K562 (cell line): ENCODE data around the gene ACTN2. TPM values are rescaled to one million over a fixed set of nuclear protein-coding genes. Genes with fewer than 3 reads are reported as not detected.

Experiments used
- ATAC-seq: fragments of 200-7000 bp; cut with Tn5 transposase; 3 replicates; pipeline ENCODE4 v1.9.1; 2020; ENCODE audit warnings: moderate library complexity
- BruUV-seq: library from RNA; stranded (reverse); fragments of 400-500 nt; replicated peaks from 2 replicates; lab custom pipeline; 2021; lab: Mats Ljungman, UMichigan
- CTCF ChIA-PET: fragments of 300-600 bp; formaldehyde crosslinking; extraction: SDS; loops from one replicate; lab custom pipeline; 2021; ENCODE audit warnings: low intra/inter-chr PET ratio; lab: Yijun Ruan, JAX
- POLR2A ChIA-PET: fragments of 300-600, 350-650 bp; sonication (Branson Sonifier 250); formaldehyde crosslinking; extraction: SDS; loops from one replicate; lab custom pipeline; 2021; ENCODE audit warnings: antibody characterized with exemption, inconsistent platforms; lab: Yijun Ruan, JAX
- DNase-seq, 4 experiments: peaks; one replicate each; pipeline versions ENCODE4 v3.0.0 to v3.0.0-alpha.2; 2011 to 2018; ENCODE audit warnings: low spot score in 3 of 4, mixed read lengths in 3 of 4; ENCODE audit errors: extremely low read depth in 1 of 4
- FAIRE-seq: peaks from 2 replicates; lab custom pipeline; 2011; peaks lifted over from hg19 to GRCh38; lab: Jason Lieb, UNC
- H2AFZ ChIP-seq: 2 replicates; pipeline ENCODE4 v1.6.0; 2011; ENCODE audit warnings: low read depth, low read length, control low read depth, inconsistent platforms
- H3K27ac ChIP-seq: fragments of 200-600 bp; 3 replicates; pipeline ENCODE4 v1.8.0; 2011; ENCODE audit warnings: low read depth, mild to moderate bottlenecking, control low read depth, inconsistent platforms, low read length, moderate library complexity, mixed read lengths; ENCODE audit errors: extremely low read depth
- H3K27me3 ChIP-seq, 2 experiments: fragments of 300-600 bp in 1 of 2; 2 replicates in 1 of 2; 3 replicates in 1 of 2; pipeline versions ENCODE4 v1.6.0 to v1.8.0; 2011; ENCODE audit warnings: inconsistent platforms in 2 of 2, low read length in 2 of 2, mild to moderate bottlenecking in 1 of 2, mixed read lengths in 1 of 2, moderate library complexity in 1 of 2; ENCODE audit not compliant: control insufficient read depth in 2 of 2, insufficient read depth in 2 of 2
- H3K36me3 ChIP-seq: fragments of 300-600 bp; 3 replicates; pipeline ENCODE4 v1.8.0; 2011; ENCODE audit warnings: mild to moderate bottlenecking, low read length, inconsistent platforms; ENCODE audit not compliant: control insufficient read depth, insufficient read depth
- H3K4me1 ChIP-seq, 2 experiments: fragments of 200-600 bp in 1 of 2; replicated peaks in 1 of 2; 2 replicates in 1 of 2; 3 replicates in 1 of 2; pipeline versions ENCODE4 v1.5.1 to v1.8.0; 2011; ENCODE audit warnings: inconsistent platforms in 2 of 2, low read length in 2 of 2, mild to moderate bottlenecking in 1 of 2, mixed read lengths in 1 of 2, moderate library complexity in 1 of 2; ENCODE audit not compliant: control insufficient read depth in 2 of 2, insufficient read depth in 2 of 2
- H3K4me2 ChIP-seq: 2 replicates; pipeline ENCODE4 v1.6.1; 2011; ENCODE audit warnings: low read length, control low read depth, inconsistent platforms, mixed read lengths; ENCODE audit not compliant: insufficient read depth
- H3K4me3 ChIP-seq: fragments of 200-600 bp; sonication (generic), shearing (Covaris generic); 2 replicates; pipeline ENCODE4 v1.5.1; 2016; ENCODE audit warnings: control low read depth, inconsistent platforms
- H3K79me2 ChIP-seq: fragments of 200-600 bp; 3 replicates; pipeline ENCODE4 v1.8.0; 2011; ENCODE audit warnings: low read length, inconsistent platforms; ENCODE audit not compliant: control insufficient read depth, insufficient read depth
- H3K9ac ChIP-seq, 2 experiments: 2 replicates each; pipeline versions ENCODE4 v1.6.0 to v1.6.1; 2011; ENCODE audit warnings: low read depth in 2 of 2, low read length in 2 of 2, control low read depth in 1 of 2, inconsistent platforms in 1 of 2, mild to moderate bottlenecking in 1 of 2, mixed read lengths in 1 of 2; ENCODE audit not compliant: insufficient read depth in 1 of 2
- H3K9me1 ChIP-seq: one replicate; pipeline ENCODE4 v1.6.0; 2011; ENCODE audit warnings: inconsistent platforms, mild to moderate bottlenecking, low read length, moderate library complexity; ENCODE audit not compliant: control insufficient read depth, insufficient read depth
- H3K9me3 ChIP-seq: replicated peaks from 2 replicates; pipeline ENCODE4 v1.5.1; 2011; ENCODE audit warnings: low read depth, low read length, inconsistent platforms; ENCODE audit not compliant: control insufficient read depth, insufficient read depth
- H4K20me1 ChIP-seq: replicated peaks from 2 replicates; pipeline ENCODE4 v1.6.1; 2011; ENCODE audit warnings: low read length, inconsistent platforms, mixed read lengths; ENCODE audit not compliant: control insufficient read depth, insufficient read depth
- NBN ChIP-seq: fragments of 450-650 bp; IDR thresholded peaks from 2 replicates; pipeline ENCODE4 v1.6.1; 2016; ENCODE audit warnings: low read depth, mild to moderate bottlenecking
- SIN3B ChIP-seq: fragments of 450-650 bp; IDR thresholded peaks from 2 replicates; pipeline ENCODE4 v1.6.1; 2017; ENCODE audit warnings: low read depth, mild to moderate bottlenecking, moderate library complexity
- SP2 ChIP-seq: IDR thresholded peaks from 2 replicates; pipeline ENCODE4 v1.6.1; 2011; ENCODE audit warnings: mild to moderate bottlenecking, low read depth, low read length, moderate library complexity; ENCODE audit not compliant: poor library complexity, severe bottlenecking; ENCODE audit errors: extremely low read depth
- ZNF263 ChIP-seq: sonication (generic); formaldehyde crosslinking; IDR thresholded peaks from 2 replicates; pipeline ENCODE4 v1.8.0; 2022; ENCODE audit warnings: mild to moderate bottlenecking, missing genetic modification reagents, borderline replicate concordance
- WGBS: fragments of 100-300 bp; shearing (Covaris generic); methylation state at CpG from one replicate; pipeline ENCODE4 v1.1.6; 2016; ENCODE audit warnings: low coverage, mixed read lengths; ENCODE audit not compliant: insufficient coverage; ENCODE audit errors: missing lambda C conversion rate; 5-methylcytosine and 5-hydroxymethylcytosine counted together
- in situ Hi-C: fragments of 300-500 bp; cut with MboI; formaldehyde crosslinking; loops from 4 replicates; pipeline ENCODE4 v1.15.0; 2018; ENCODE audit warnings: inconsistent platforms, mixed read lengths
- intact Hi-C: fragments of 100-400 bp; cut with micrococcal nuclease; formaldehyde crosslinking; loops from 2 replicates; pipeline ENCODE4 v1.14.2; 2022
- polyA plus RNA-seq, 8 experiments: library from polyadenylated mRNA; depleted of rRNA in 4 of 8; stranded (reverse) in 5 of 8; unstranded in 3 of 8; fragments of >200 nt; fragmentation: Nextera tagmentation in 2 of 8; fragmentation: Illumina TruSeq in 1 of 8; extraction: Ambion mirVana in 2 of 8; extraction: Trizol in 1 of 8; gene quantifications; 2 replicates each; pipeline versions ENCODE4 v1.2.1 to v1.2.3, GENCODE V29; 2011 to 2014; ENCODE audit warnings: inconsistent platforms in 1 of 8, missing spikeins in 1 of 8
- total RNA-seq, 7 experiments: library from RNA; depleted of rRNA in 6 of 7; stranded (reverse); fragments of >200 nt in 6 of 7; fragmentation: Illumina TruSeq in 2 of 7; extraction: Trizol in 2 of 7; gene quantifications; 2 replicates each; pipeline versions ENCODE4 v1.2.1 to v1.2.3, GENCODE V29; 2011 to 2021; ENCODE audit warnings: low replicate concordance in 1 of 7

Gene ACTN2
- total and polyA plus RNA-seq, 9 of the 15 experiments (the other 6 are each of a cell fraction or from before 2014, with no cell fraction given), result 0.18 to 0.94 (median 0.42) TPM

DNA sequence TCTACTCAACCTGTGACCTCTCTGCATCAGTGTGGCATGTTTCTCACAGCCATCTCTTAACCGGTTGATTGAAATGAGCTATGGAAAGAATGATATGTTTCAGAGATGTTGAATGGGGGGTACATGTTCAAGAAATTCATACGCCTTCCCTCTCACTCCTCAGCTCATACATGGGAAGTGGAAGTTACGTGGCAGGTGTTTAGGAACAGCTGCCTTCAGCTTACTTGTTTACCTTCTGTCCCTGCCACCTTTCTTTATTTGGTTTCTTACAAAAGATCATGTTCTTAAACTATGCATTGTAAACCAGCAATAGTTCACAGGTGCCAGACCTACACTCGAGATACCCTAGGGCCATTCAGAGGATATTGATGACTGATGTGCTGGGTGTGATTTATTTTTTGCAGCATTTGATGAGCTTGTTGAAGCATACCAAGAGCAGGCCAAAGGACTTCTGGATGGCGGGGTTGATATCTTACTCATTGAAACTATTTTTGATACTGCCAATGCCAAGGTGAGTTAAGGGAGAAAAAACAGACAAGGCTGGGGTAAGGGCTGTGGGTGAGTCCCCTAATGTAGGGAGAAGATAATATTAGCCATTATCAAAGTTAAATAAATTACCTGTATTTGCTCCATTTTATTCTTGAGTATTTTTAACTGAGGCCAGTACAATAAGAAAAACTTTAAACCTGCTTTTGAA lies 126.2 kb downstream of the ACTN2 start:
- no TSS peak for BruUV-seq
- in situ Hi-C loops, result no loop called here
- TF ChIP-seq SP2 (no peak), NBN (no peak), SIN3B (no peak), ZNF263 (CRISPR knock-in tag) (no peak)
- FAIRE-seq, result no peak
- no peak overlapping the region for H3K27ac ChIP-seq
- no peak overlapping the region for H3K4me2 ChIP-seq
- H3K4me3 ChIP-seq, result no peak overlapping the region
- intact Hi-C loops, result no loop called here
- peaks cover 0 to 3% of the 10 kb centered on the region in 2 experiments; a peak in 2 of 5 replicates for H3K4me1 ChIP-seq
- no peak overlapping the region for H2AFZ ChIP-seq
- WGBS, result 93% methylated on average over 5 of the region's 5 CpGs
- peaks cover 98% of the 10 kb centered on the region for H3K36me3 ChIP-seq
- ChIA-PET CTCF (no interaction called here), POLR2A (interaction anchor here (0.6 to 3.8 kb wide), 4 partner anchors 12 to 18 kb away, joined by 5 to 13 read pairs (median 6); partner anchors contain the start of gene MTR)
- no peaks in the 10 kb centered on the region for H3K27me3 ChIP-seq
- no peak overlapping the region for H3K9ac ChIP-seq
- no peak for ATAC-seq
- no peaks in the 10 kb centered on the region for H3K9me3 ChIP-seq
- H3K9me1 ChIP-seq, result no peaks in the 10 kb centered on the region
- no peaks in the 10 kb centered on the region for H4K20me1 ChIP-seq
- no peaks in the 10 kb centered on the region; the same call in 2 of the 3 replicates for H3K79me2 ChIP-seq
- DNase-seq, result no peak

Other genes starting within 250 kb of the ACTN2 start
- gene LGALS8, start 162.5 kb upstream of the ACTN2 start, total RNA-seq (2014; rRNA removed), result 47.4 and 57.4 TPM in 2 replicates
- 69.1 and 93.7 TPM in 2 replicates for gene LGALS8, start 162.5 kb upstream of the ACTN2 start, total RNA-seq (2014; rRNA removed; fragmentation: Illumina TruSeq; extraction: Trizol)
- gene LGALS8, start 162.5 kb upstream of the ACTN2 start, total RNA-seq (2015; rRNA removed; fragmentation: Illumina TruSeq; extraction: Trizol), result 66.6 and 74.1 TPM in 2 replicates
- 53.5 and 59.1 TPM in 2 replicates for gene LGALS8, start 162.5 kb upstream of the ACTN2 start, total RNA-seq (2021)
- gene LGALS8, start 162.5 kb upstream of the ACTN2 start, polyA plus RNA-seq (2011; rRNA removed), result 65.2 and 70.3 TPM in 2 replicates
- gene LGALS8, start 162.5 kb upstream of the ACTN2 start, polyA plus RNA-seq (2014; fragmentation: Illumina TruSeq; extraction: Trizol), result 69.4 and 79.8 TPM in 2 replicates
- 10 to 100 TPM; 62.7 to 87.7 TPM for gene LGALS8, start 162.5 kb upstream of the ACTN2 start, polyA plus RNA-seq (2014; fragmentation: Nextera tagmentation; extraction: Ambion mirVana)
- gene LGALS8, start 162.5 kb upstream of the ACTN2 start, polyA plus RNA-seq (2014; rRNA removed), result 71.0 and 82.8 TPM in 2 replicates
- 50.9 and 54.2 TPM in 2 replicates for gene HEATR1, start 82.0 kb upstream of the ACTN2 start, total RNA-seq (2014; rRNA removed)
- 101 and 108 TPM in 2 replicates for gene HEATR1, start 82.0 kb upstream of the ACTN2 start, total RNA-seq (2014; rRNA removed; fragmentation: Illumina TruSeq; extraction: Trizol)
- gene HEATR1, start 82.0 kb upstream of the ACTN2 start, total RNA-seq (2015; rRNA removed; fragmentation: Illumina TruSeq; extraction: Trizol), result 82.5 and 89.5 TPM in 2 replicates
- 108 and 113 TPM in 2 replicates for gene HEATR1, start 82.0 kb upstream of the ACTN2 start, total RNA-seq (2021)
- 30.3 and 36.6 TPM in 2 replicates for gene HEATR1, start 82.0 kb upstream of the ACTN2 start, polyA plus RNA-seq (2011; rRNA removed)
- 44.0 and 51.6 TPM in 2 replicates for gene HEATR1, start 82.0 kb upstream of the ACTN2 start, polyA plus RNA-seq (2014; fragmentation: Illumina TruSeq; extraction: Trizol)
- gene HEATR1, start 82.0 kb upstream of the ACTN2 start, polyA plus RNA-seq (2014; fragmentation: Nextera tagmentation; extraction: Ambion mirVana), result 10 to 100 TPM; 28.3 to 30.9 TPM
- gene HEATR1, start 82.0 kb upstream of the ACTN2 start, polyA plus RNA-seq (2014; rRNA removed), result 28.4 and 30.6 TPM in 2 replicates
- 20.3 and 21.2 TPM in 2 replicates for gene MTR, start 108.8 kb downstream of the ACTN2 start, total RNA-seq (2014; rRNA removed)
- 31.5 and 38.4 TPM in 2 replicates for gene MTR, start 108.8 kb downstream of the ACTN2 start, total RNA-seq (2014; rRNA removed; fragmentation: Illumina TruSeq; extraction: Trizol)
- gene MTR, start 108.8 kb downstream of the ACTN2 start, total RNA-seq (2015; rRNA removed; fragmentation: Illumina TruSeq; extraction: Trizol), result 28.4 and 31.1 TPM in 2 replicates
- 38.0 and 44.3 TPM in 2 replicates for gene MTR, start 108.8 kb downstream of the ACTN2 start, total RNA-seq (2021)
- 25.4 and 28.7 TPM in 2 replicates for gene MTR, start 108.8 kb downstream of the ACTN2 start, polyA plus RNA-seq (2011; rRNA removed)
- 14.2 and 16.1 TPM in 2 replicates for gene MTR, start 108.8 kb downstream of the ACTN2 start, polyA plus RNA-seq (2014; fragmentation: Illumina TruSeq; extraction: Trizol)
- 1 to 10 TPM; 3.4 to 5.1 TPM for gene MTR, start 108.8 kb downstream of the ACTN2 start, polyA plus RNA-seq (2014; fragmentation: Nextera tagmentation; extraction: Ambion mirVana)
- gene MTR, start 108.8 kb downstream of the ACTN2 start, polyA plus RNA-seq (2014; rRNA removed), result 16.9 and 17.6 TPM in 2 replicates